ENCODE data around the gene PACSIN2.

The PACSIN2 gene

GRCh38 chr22:42881298-42881697 lies 133.7 kb downstream of the PACSIN2 start:
- no peak for DNase-seq (ENCODE audit: low spot score)

DNA sequence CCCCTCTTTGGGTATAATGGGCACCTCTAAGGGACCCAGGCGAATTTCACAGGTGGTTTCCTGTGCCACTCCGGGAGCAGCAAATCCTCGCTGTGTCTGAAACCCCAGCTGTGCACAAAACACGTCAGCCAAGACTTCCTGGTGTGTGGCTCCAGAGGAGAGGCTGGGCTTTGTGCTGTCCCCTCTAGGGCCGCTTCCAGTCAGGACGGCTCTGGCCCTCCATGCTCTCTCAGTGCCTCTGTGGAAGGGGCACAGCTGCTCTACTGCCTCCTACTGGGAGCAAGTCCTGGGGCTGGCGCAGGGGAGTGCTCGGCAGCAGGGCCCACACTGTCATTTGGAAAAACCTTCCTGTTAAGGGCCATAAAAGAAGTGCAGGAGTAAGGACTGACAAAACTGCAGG lies 134.1 kb downstream of the PACSIN2 start:
- DNase-seq (ENCODE audit: low spot score): peak; percentile 74

GRCh38 chr22:42879371-42880021 lies 135.5 kb downstream of the PACSIN2 start:
- DNase-seq (ENCODE audit: low spot score): no peak

DNA sequence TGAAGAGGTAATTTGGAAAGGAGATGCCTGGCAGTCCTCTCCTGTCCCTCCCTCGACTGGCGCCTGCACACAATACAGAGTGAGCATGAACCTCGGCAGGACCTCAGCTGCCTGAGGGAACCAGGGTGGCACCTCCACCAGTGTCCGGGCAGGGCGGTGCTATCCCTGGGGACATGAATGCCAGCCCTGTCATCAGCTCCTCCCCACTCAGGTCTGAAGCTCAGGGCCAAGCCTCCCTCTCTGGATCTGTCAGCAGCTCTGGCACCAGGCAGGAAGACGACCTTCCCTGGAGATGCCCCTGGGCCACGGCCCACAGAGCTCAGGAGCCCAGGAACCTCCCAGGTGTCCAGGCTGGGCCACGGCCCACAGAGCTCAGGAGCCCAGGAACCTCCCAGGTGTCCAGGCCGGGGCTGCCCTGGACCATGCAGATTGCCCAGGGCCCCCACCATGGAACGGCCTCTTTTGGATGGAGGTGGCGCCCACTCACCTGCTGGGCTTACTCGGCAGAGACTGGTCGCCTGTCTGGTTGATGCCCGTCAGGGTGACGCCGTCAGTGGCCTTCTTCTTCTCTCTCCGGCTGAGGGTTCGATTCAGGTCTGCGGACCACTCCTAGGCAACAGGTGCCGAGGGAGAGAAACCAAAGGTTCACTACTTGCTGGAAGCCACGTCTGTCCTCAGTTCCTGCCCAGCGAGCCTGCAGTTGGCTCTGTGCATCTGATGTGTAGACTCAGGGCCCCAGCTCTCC lies 136.2 kb downstream of the PACSIN2 start:
- no peak for DNase-seq (ENCODE audit: low spot score)

GRCh38 chr22:42877597-42878340 lies 137.2 kb downstream of the PACSIN2 start:
- no peak for DNase-seq (ENCODE audit: low spot score)

GRCh38 chr22:42877158-42877557 lies 137.8 kb downstream of the PACSIN2 start:
- DNase-seq (ENCODE audit: low spot score): no peak

GRCh38 chr22:42876041-42876440 lies 138.9 kb downstream of the PACSIN2 start:
- no peak for DNase-seq (ENCODE audit: low spot score)

DNA sequence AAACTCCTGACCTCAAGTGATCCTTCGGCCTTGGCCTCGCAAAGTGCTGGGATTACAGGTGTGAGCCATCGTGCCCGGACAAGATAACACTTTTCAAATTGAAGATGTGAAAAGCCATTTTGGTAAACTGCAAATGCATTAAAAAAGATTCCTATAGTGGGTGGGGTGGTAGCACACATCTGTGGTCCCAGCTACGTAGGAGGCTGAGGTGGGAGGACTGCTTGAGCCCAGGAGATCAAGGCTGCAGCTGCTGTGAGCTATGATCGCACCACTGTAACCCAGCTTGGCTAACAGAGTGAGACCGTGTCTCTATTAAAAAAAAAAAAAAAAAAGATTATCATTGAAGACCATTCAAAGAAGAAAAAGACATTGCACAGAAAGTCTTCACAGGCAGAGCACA lies 140.9 kb downstream of the PACSIN2 start:
- no peak for DNase-seq (ENCODE audit: low spot score)

- DNase-seq (ENCODE audit: low spot score): no peak
Observed at GRCh38 chr22:42873356-42873755, 141.6 kb downstream of the PACSIN2 start.

GRCh38 chr22:42872821-42873220 lies 142.1 kb downstream of the PACSIN2 start:
- no peak for DNase-seq (ENCODE audit: low spot score)

DNA sequence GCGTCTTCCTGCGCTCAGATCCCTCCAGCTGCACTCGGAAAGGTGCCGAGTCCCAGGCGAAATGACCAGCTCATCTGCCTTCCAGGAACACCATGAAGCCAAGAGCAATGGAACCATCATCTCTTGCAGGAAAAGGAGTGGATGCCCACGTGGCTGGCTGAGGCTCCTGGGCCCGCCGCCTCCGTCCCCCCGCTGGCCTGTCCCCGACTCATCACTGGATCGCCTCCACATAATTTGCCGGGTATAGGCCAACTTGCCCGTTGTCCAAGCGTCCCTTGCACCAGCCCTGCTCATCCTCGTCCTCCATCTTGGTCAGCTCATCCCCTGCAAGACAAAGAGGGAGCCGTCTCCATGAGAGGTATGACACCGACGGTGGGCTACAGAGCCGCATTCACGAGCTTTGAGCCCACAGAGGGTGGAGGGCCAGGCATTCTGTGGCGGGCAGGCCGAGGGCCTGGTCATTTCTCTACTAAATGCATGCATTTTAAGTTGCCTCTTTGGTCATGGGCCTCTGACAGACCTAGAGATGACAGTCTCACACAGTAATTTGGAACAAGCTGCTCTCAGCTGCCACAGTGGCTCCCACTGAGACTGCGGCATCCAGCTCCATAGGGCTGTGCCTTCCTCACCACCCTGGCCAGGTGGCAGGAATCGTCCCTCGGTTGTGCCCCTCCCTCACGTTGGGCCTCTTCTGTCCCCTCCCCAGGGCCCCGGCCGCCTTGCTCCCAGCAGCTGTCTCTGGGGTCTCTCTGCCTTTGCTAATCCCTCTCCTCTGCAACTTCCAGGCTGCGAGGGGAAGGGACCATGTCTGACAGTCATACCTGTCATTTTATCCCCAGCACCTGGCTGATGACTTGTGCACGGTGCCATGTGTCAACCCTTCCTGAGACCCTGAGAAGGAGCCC lies 143.6 kb downstream of the PACSIN2 start:
- DNase-seq (ENCODE audit: low spot score): no peak

DNA sequence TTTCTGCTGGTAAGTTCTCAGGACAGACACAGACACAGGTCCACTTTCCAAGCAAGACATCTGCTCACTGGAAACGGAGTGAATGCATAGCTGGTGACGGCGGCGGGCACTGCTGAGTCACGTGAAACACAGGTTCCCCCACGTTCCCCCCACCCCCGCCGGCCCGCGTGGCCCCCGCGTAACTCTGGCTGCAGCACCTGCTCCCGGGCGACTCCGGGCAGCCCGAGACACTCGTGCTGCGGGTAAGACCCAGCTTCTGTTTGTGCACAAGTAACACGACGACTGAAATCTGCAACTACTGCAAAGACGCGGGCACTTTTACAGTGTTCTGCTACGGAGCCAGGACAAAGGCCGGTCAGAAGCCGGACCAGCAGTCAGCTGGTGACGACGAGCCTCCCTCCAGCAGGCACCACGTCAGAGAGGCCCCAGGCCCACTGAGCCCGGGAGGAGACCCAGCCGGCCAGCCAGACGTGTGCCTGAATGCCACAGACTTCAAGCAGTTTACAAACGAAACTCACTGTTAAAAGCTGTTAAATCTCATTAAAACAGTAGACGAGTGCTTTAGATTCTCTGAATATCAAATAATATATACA lies 145.0 kb downstream of the PACSIN2 start:
- peak; percentile 4 for DNase-seq (ENCODE audit: low spot score)

DNA sequence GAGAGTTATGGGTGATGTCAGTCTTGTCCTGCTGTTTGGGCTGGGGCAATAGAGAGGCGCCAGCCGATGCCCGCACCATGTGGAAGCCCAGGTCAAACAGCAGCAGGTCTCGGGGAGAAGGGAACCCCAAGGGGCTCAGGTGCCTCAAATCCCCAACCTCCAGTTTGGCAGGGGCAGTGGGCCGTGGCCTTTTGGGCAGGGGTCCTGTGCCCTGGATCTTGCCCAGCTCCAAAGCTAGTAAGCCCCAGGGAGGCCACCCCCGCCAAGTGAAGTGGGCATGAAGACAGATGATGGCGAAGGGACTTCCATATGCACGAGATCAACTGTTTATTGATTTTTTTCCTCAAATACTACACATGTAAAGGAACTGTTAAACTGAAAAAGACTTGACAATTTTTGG lies 145.5 kb downstream of the PACSIN2 start:
- DNase-seq (ENCODE audit: low spot score): no peak

- peak; percentile 45 for DNase-seq (ENCODE audit: low spot score)
Observed at GRCh38 chr22:42868751-42869251, 146.1 kb downstream of the PACSIN2 start.

GRCh38 chr22:42866100-42866499 lies 148.8 kb downstream of the PACSIN2 start:
- DNase-seq (ENCODE audit: low spot score): no peak

DNA sequence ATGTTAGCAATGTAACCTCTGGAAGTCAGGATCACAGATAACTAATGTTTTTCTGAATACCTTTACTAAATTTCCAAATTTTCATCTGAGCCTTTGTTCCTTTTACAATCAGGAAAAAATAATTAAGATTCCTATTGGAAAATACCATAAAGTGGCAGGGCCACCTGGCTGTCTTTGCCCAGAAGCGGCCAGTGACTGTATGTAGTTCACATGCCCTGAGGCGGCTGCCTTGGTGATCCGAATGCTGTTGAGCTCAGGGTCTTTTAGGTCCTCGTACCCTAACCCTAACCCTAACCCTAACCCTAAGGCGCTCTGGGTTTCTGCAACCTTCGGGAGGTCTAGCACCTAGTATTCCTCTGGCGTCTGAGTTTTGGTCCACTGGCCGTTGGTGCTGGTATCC lies 149.4 kb downstream of the PACSIN2 start:
- DNase-seq (ENCODE audit: low spot score): no peak

GRCh38 chr22:42863349-42863961 lies 151.5 kb downstream of the PACSIN2 start:
- DNase-seq (ENCODE audit: low spot score): no peak

GRCh38 chr22:42862045-42862734 lies 152.8 kb downstream of the PACSIN2 start:
- no peak for DNase-seq (ENCODE audit: low spot score)

DNA sequence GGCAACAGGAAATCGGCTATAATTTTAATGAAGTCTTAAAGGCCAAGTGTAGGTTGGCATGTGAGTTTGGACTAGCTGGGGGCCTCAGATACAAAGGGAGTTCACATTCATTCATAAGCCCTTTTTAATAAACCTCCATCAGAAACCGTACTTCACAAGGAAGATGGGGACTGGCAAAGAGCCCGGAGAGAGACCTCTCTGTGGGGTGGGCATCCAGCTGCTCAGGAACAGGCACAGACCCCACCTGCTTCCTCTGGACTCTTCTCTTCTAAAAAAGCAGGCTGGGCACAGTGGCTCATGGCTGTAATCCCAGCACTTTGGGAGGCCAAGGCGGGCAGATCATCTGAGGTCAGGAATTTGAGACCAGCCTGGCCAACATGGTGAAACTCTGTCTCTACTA lies 154.0 kb downstream of the PACSIN2 start:
- no peak for DNase-seq (ENCODE audit: low spot score)

DNA sequence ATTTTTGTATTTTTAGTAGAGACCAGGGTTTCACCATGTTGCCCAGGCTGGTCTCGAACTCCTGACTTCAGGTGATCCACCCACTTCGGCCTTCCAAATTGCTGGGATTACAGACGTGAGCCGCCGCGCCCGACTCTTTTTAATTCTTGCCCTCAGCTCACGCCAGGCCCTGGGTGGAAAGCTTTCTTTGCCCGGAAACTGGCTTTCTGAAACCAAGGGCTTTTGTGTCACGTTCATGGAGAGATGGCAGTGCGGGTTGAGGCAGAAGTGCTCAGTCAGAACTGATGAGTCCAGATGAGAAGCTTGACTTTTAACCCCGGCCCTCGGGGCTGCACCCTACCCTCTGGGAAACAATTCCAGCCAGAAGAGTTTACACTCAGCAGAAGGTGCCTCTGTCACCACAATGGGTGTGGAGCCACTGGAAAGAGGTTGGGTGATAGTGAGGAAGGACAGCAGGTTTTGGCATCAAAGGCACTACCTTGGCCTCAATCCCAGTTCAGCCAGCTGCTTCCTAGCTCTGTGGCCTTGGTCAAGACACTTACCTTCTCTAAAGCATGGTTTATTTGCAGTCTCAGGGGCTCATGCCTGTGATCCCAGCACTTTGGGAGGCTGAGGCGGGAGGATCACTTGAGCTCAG lies 157.0 kb downstream of the PACSIN2 start:
- no peak for DNase-seq (ENCODE audit: low spot score)

Data from iPS-NIHi11 (cell line).